Measurements from ENCODE around the gene ZMYM4.

ZMYM4 gene

GRCh38 chr1:35386290-35386689 lies 117.8 kb downstream of the ZMYM4 start:
- H3K27me3 ChIP-seq = no peaks in the 10 kb centered on the region
- DNase-seq = no peak
- H3K36me3 ChIP-seq = no peaks in the 10 kb centered on the region

DNA sequence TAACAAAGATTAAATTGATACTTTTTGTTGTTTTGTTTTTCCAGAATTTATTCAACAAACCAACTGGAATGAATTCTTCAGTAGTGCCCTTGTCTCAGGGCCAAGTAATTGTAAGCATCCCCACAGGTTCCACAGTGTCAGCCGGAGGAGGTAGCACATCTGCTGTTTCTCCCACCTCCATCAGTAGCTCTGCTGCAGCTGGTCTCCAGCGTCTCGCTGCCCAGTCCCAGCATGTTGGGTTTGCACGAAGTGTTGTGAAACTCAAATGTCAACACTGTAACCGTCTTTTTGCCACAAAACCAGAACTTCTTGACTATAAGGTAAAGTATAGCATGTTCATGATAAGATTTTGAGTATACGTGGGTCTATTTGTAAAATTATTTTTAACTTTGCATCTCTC lies 118.5 kb downstream of the ZMYM4 start:
- no peak overlapping the region for H3K4me3 ChIP-seq (ENCODE audit: low read depth, low read length)
- H3K9me3 ChIP-seq = no peaks in the 10 kb centered on the region
- H3K27me3 ChIP-seq = no peaks in the 10 kb centered on the region
- TF ChIP-seq, protein P1, sequence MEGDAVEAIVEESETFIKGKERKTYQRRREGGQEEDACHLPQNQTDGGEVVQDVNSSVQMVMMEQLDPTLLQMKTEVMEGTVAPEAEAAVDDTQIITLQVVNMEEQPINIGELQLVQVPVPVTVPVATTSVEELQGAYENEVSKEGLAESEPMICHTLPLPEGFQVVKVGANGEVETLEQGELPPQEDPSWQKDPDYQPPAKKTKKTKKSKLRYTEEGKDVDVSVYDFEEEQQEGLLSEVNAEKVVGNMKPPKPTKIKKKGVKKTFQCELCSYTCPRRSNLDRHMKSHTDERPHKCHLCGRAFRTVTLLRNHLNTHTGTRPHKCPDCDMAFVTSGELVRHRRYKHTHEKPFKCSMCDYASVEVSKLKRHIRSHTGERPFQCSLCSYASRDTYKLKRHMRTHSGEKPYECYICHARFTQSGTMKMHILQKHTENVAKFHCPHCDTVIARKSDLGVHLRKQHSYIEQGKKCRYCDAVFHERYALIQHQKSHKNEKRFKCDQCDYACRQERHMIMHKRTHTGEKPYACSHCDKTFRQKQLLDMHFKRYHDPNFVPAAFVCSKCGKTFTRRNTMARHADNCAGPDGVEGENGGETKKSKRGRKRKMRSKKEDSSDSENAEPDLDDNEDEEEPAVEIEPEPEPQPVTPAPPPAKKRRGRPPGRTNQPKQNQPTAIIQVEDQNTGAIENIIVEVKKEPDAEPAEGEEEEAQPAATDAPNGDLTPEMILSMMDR (IDR thresholded peaks at IDR 0.05; ENCODE audit: low read depth, low read length) = no peak
- H3K36me3 ChIP-seq = no peaks in the 10 kb centered on the region
- DNase-seq = no peak
- H3K4me1 ChIP-seq = no peaks in the 10 kb centered on the region

More at GRCh38 chr1:35386290-35386689, 117.8 kb downstream of the ZMYM4 start:
- TF ChIP-seq, protein P1 (IDR thresholded peaks at IDR 0.05; ENCODE audit: low read depth, low read length) = no peak
- no peaks in the 10 kb centered on the region for H3K9me3 ChIP-seq
- H3K4me3 ChIP-seq (ENCODE audit: low read depth, low read length) = no peak overlapping the region
- H3K4me1 ChIP-seq = no peaks in the 10 kb centered on the region

- TF ChIP-seq, protein P1 (IDR thresholded peaks at IDR 0.05; ENCODE audit: low read depth, low read length) = no peak
- Histone ChIP-seq H3K4me3 (ENCODE audit: low read depth, low read length) (no peak overlapping the region), H3K9me3 (no peaks in the 10 kb centered on the region), H3K27me3 (no peaks in the 10 kb centered on the region), H3K36me3 (no peaks in the 10 kb centered on the region), H3K4me1 (no peaks in the 10 kb centered on the region)
- DNase-seq = no peak
Measured at GRCh38 chr1:35390600-35391494, 122.3 kb downstream of the ZMYM4 start.

- TF ChIP-seq, protein P1 (IDR thresholded peaks at IDR 0.05; ENCODE audit: low read depth, low read length) = no peak
- no peaks in the 10 kb centered on the region for H3K36me3 ChIP-seq
- DNase-seq = no peak
Measured at GRCh38 chr1:35394386-35394785, 125.9 kb downstream of the ZMYM4 start.

GRCh38 chr1:35398739-35399138 lies 130.2 kb downstream of the ZMYM4 start:
- TF ChIP-seq, protein P1 (IDR thresholded peaks at IDR 0.05; ENCODE audit: low read depth, low read length) = no peak
- no peaks in the 10 kb centered on the region for H3K4me1 ChIP-seq
- no peaks in the 10 kb centered on the region for H3K27me3 ChIP-seq
- no peaks in the 10 kb centered on the region for H3K36me3 ChIP-seq
- DNase-seq = no peak
- H3K9me3 ChIP-seq = no peaks in the 10 kb centered on the region
- no peak overlapping the region for H3K4me3 ChIP-seq (ENCODE audit: low read depth, low read length)

More at GRCh38 chr1:35394386-35394785, 125.9 kb downstream of the ZMYM4 start:
- Histone ChIP-seq H3K4me3 (ENCODE audit: low read depth, low read length) (no peak overlapping the region), H3K9me3 (no peaks in the 10 kb centered on the region), H3K27me3 (no peaks in the 10 kb centered on the region), H3K4me1 (no peaks in the 10 kb centered on the region)

GRCh38 chr1:35401049-35401448 lies 132.5 kb downstream of the ZMYM4 start:
- Histone ChIP-seq H3K4me1 (no peaks in the 10 kb centered on the region), H3K36me3 (no peaks in the 10 kb centered on the region), H3K27me3 (no peaks in the 10 kb centered on the region), H3K4me3 (ENCODE audit: low read depth, low read length) (no peak overlapping the region), H3K9me3 (no peaks in the 10 kb centered on the region)
- DNase-seq = no peak
- TF ChIP-seq, protein P1 (IDR thresholded peaks at IDR 0.05; ENCODE audit: low read depth, low read length) = no peak
